ENCODE data around the gene DRG2.

GRCh38 chr17:18089613-18090012 lies 1.9 kb downstream of the DRG2 start:
- TF ChIP-seq CTCF (IDR thresholded peaks at IDR 0.05) (no peak), POLR2A (IDR thresholded peaks at IDR 0.05) (no peak)

All from body of pancreas (tissue), 4 donors.